Hepatic stellate cell (primary cell): Measurements from ENCODE around the gene PEG3.

ENCODE experiments used
- DNase-seq: peaks from one replicate; pipeline ENCODE4 v3.0.0; 2011; ENCODE audit warnings: low spot score

The PEG3 gene

DNA sequence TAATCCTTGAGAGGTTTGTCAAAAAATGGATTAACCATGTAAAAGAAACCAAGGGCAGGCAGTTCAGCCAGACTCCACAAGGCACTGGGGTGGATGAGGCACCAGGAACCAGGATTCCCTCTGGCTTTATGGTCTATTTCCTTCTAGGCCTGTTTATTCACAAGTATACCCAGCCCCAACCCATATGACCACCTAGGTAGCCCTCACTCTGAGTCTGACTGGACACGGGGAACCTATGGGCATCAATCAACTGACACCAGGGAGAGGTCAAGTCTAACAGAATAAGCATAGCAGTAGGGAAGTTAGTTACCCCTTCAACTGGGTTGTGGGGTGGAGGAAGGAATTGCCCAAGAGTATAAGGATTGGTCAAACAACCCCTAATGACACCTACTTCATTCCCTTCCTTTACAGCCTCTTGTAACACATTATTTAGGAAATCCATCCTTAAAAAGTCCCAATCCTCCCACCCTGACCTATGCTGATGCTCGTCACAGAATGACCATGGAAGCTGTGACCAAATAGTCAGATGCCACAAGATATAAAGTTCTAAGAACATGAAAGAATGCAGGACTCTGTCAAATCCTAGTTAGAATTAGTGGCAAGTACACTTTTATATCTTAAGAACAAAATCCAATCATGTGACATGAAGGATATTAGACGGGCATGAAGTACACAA is 31.7 kb downstream of the PEG3 start:
- DNase-seq = no peak

DNA sequence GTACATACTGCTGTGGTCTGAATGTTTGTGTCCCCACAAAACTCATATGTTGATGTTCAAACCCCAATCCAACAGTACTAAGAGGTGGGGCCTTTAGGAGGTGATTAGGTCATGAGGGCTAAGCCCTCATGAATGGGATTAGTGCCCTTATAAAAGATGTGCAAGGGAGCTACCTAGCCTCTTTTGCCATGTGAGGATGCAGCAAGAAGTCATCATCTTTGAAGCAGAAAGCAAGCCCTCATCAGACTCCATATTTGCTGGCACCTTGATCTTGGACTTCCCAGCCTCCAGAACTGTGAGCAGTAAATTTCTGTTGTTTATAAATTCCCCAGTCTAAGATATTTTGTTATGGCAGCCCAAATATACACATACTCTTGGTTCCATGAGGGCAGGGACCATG is 33.9 kb downstream of the PEG3 start:
- DNase-seq = no peak
